HG03066 (cell line): ENCODE measurements around the gene P3H4.
"Not testable (repeated sequence)": the region's sequence is repeated elsewhere in the genome, so short reads cannot be mapped to it uniquely, and the experiment has no call there.

Experiments
- ATAC-seq: cut with Tn5 transposase; IDR thresholded peaks from one replicate; pipeline ENCODE4 v1.9.1; 2021; ENCODE audit warnings: low read depth; ENCODE audit not compliant: unreplicated experiment

Gene P3H4

GRCh38 chr17:41811549-41812380, at the start of gene P3H4:
Gene P3H4 (minus strand): TSS chr17:41811949. CDS start chr17:41811915, 34 bp downstream.
- ATAC-seq = no peak

GRCh38 chr17:41860254-41860931, 48.6 kb upstream of the P3H4 start:
- no peak for ATAC-seq

GRCh38 chr17:41851382-41851781, 39.6 kb upstream of the P3H4 start:
- not testable (repeated sequence) for ATAC-seq

- no peak for ATAC-seq
Observed at GRCh38 chr17:41849251-41849990, 37.7 kb upstream of the P3H4 start.

GRCh38 chr17:41848788-41849187, 37.0 kb upstream of the P3H4 start:
- ATAC-seq = no peak

- ATAC-seq = no peak
Observed at GRCh38 chr17:41844971-41845370, 33.2 kb upstream of the P3H4 start.

- ATAC-seq = not testable (repeated sequence)
Observed at GRCh38 chr17:41840781-41841180, 29.0 kb upstream of the P3H4 start.

- not testable (repeated sequence) for ATAC-seq
Observed at GRCh38 chr17:41839448-41839847, 27.7 kb upstream of the P3H4 start.

GRCh38 chr17:41837761-41838538, 26.2 kb upstream of the P3H4 start, which contains the start of gene KLHL10:
Gene KLHL10 (plus strand): TSS chr17:41837825. CDS start chr17:41837933, 108 bp downstream.
- ATAC-seq = no peak

GRCh38 chr17:41836550-41837196, 24.9 kb upstream of the P3H4 start:
- ATAC-seq = no peak

GRCh38 chr17:41835800-41836549, 24.2 kb upstream of the P3H4 start, which contains the start of gene NT5C3B:
Gene NT5C3B (minus strand): TSS chr17:41836232. CDS start chr17:41836193, 39 bp downstream.
- ATAC-seq = no peak

- ATAC-seq = no peak
Observed at GRCh38 chr17:41835214-41835799, 23.6 kb upstream of the P3H4 start.

GRCh38 chr17:41829961-41830360, 18.2 kb upstream of the P3H4 start:
- ATAC-seq = not testable (repeated sequence)

- no peak for ATAC-seq
Observed at GRCh38 chr17:41825175-41825845, 13.6 kb upstream of the P3H4 start.

- ATAC-seq = no peak
Observed at GRCh38 chr17:41824086-41824485, 12.3 kb upstream of the P3H4 start.

- no peak for ATAC-seq
Observed at GRCh38 chr17:41823580-41823979, 11.8 kb upstream of the P3H4 start.

- no peak for ATAC-seq
Observed at GRCh38 chr17:41823141-41823524, 11.4 kb upstream of the P3H4 start.
